Jurkat, Clone E6-1 (cell line): Measurements from ENCODE around the gene POU3F2.

Source experiments
- DNase-seq: peaks from one replicate; pipeline ENCODE4 v3.0.0-alpha.2; 2011; ENCODE audit warnings: low read depth, low spot score
- H3K4me3 ChIP-seq: 2 replicates; pipeline ENCODE4 v1.5.1; 2011; ENCODE audit warnings: mild to moderate bottlenecking, low read length, control low read depth, moderate library complexity

POU3F2 gene

DNA sequence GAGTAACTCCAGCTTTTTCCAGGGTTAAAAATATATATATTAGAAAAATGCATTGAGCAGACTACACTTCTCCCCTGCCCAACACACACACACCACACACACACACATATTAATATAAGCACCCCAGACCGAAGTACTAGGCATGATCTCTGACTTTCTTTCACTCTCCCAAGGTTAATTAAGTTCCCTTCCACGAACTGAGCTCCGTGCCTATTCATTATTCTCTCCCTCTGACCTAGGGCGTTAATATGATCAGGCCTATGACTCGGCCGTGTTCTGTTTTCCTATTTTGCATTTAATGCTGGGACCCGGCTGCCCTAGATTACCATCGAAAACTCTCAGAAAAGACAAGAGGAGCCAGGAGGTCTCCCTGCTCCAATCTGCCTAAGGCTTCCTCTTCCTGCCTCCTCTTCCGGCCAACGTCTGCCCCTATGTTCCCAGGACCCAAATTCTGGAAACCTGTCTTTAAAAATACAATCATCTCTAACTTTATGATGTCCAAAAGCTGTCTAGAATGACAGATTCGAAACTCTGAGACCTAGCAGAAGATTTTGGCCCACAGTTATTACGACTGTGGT is 6.1 kb upstream of the POU3F2 start:
- DNase-seq, result no peak

DNA sequence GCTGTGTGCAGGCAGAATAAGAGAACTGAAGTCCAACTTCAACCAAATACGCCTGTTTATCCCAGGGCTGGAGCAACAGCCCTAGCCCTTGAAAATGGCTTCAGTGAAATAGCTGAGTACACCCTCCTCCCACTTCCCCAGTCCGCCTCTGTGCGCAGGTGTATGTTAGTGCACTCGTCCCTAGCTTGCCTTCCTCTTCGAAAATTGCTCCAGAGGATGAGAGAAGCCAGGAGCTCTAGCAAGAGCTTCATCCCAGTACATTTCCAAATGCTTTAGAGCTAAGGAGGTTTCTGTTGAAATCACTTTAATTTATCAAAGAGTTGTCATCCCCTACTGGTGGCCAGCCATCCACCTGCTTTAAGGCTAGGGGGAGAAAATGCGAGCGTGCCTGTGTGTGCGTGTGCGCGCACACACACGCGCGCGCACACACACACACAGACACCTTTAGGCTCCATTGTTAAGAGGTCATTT is 5.4 kb upstream of the POU3F2 start:
- H3K4me3 ChIP-seq, result peak overlapping the region; percentile 51
- peak; percentile 68 for DNase-seq

More for the DNA sequence above, 6.1 kb upstream of the POU3F2 start:
- peak overlapping the region; percentile 51 for H3K4me3 ChIP-seq

DNA sequence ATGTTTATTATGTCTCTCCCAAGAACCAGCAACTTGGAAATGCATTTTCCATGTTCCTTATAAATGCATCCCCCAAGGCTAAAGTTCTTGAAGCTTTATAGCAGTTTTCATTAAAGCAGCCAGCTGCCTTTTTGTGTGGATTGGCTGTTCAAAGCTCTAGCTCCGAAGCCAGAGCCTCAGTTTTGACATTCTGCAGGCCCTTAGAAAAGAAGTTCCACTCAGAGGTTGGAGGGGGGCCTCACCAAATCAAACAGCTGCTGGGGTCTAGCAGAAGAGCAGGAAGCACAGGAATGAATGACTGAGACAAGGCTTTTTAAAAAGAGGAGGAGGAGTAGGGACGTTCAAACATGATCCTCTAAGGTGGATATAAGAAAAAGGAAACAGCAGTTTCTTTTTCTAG is 4.2 kb upstream of the POU3F2 start:
- H3K4me3 ChIP-seq, result no peak overlapping the region
- DNase-seq, result no peak

DNA sequence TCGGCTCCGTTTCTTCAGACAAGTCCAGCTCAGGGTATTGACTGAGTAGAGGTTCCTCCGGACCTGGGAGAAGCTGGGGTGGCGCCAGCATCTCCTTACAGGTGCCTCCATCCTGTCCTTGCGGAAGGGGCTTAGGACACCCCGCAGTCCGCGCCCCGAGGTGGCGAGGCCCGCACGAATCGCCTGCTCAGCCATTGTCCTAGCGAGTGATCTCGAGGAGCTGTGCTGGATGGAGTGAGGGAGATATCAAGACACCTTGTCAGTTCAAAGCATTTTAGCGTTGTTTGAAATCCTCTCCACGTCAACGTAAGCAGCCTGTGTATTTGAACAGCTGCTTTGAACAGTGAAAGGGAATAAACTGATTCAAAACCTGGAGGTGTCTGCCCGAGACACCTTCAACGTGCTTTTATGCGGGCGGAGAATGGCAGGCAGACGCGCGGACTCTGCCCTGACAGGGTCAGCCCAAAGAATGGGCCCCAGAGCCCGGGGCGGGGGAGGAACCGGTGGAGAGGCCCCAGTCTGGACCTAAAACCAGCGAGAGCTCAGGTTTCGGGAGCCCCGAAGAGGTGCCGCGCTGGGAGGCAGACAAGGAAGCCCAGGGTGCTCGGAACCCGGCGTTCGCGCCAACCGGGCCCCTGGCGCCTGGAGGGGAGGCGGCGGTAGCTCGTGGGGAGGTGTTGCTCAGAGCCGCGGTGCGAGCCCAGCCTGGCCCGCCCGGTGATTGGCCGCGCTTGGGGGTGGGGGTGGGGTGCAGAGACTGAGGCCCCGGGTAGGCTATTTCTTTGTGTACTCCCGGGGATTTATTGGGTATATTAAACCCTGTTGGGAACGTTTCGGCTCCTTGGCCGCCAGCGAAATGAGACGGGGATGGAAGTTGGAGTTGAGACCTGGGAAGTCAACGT is 3.1 kb upstream of the POU3F2 start:
- H3K4me3 ChIP-seq, result no peak overlapping the region
- no peak for DNase-seq

DNA sequence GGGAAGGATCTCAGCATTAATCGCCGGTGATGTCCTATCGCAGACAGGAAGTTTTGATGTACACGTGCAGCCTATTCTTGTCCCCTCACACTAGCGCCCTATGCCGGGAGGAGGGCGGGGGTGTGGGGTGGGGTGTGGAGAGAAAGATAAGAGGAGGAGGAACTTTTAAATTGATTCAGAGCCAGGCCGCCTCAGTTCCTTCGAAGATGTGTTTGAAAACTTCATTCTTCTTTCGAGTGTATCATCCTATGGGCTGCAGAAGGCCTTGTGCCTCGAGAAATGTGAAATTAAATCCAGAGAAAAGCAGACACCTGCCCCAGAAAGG is 2.5 kb upstream of the POU3F2 start:
- DNase-seq, result no peak
- no peak overlapping the region for H3K4me3 ChIP-seq

DNA sequence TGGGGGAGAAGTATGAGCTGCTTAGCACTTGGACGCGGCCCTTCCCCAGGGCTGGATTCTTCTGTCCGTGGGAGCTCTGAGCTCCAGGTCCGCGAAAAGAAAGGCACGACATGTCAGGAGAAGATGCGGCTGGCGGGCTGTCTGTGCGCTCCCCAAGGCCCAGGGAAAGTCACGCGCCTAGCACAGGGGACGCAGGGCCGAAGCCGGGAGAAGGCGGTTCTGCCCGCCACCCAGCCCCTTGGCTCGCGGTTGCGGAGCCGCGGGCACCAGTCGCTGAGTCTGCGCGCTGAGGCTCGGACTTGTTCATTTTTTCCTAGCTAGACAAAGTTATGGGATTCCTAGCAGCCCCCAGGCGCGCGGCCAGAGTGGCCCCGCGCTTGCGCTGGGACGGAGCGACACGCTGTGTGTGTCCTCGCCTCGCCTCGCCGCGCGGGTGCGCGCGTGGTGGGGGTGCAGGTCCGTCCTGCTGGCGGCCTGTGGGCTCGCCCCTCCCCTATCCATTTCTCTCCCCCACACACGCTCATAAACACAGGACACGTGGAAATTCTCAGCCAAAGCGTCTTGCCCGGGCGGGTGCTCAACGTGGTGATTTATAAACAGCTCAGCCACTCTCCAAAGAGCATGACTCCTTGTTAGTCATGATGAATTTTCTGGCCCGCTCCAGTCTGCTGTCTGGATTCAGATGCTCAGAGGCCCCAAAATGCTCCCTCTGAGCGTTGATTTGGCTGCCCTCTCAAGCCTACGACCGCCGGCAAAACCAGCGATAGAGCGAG is 1.9 kb upstream of the POU3F2 start:
- DNase-seq, result no peak
- H3K4me3 ChIP-seq, result peak overlapping the region; percentile 61

DNA sequence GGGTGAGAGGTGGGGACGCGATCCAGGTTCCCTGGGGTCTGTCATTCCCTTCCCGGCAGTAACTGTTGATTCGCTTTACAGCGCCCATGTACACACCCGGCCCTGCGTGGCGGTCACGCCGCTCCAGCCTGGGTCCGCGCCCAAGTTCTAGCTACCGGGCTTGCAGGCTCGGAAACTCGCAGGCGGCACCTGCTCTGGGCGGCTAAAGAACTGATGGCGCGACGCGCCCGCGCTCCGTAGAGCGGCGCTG is 1.4 kb upstream of the POU3F2 start:
- peak overlapping the region; percentile 61 for H3K4me3 ChIP-seq
- no peak for DNase-seq

DNA sequence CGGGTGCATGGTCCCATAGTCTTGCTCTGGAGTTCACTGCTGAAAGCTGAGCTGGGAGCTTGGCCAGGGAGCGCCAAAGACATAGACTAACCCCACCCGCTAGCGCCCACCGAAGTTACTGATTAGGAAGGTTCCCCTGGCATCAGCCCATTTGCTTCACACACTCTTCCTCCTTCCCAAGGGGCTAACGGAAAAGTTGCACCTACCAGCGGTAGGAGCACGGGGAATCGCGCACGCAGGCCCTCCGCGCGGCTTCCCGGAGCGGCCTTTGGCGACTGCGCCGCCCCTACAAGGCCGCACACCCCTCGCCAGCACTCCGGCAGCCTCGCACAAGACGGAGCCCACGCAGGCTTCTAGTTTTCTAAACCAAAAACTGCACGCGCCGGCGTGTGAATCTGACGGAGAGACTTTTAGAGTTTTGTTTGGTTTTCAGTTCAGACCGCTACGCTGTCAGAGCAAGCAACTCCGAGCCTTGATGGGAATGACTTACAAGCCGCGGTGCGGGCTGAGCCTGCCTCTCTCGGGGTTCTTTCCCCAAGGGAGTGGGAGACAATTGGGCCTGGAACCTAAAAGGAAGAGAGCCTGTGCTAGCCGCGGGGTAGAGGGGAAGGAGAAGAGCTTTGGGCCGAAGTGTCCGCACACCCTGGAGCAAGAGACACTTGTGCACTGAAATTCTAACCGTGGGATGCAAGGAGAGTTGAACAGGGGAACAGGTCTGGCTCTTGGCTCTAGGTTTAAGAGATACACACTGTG is 891 bp upstream of the POU3F2 start:
- peak; percentile 38 for DNase-seq
- H3K4me3 ChIP-seq, result peak overlapping the region; percentile 61

DNA sequence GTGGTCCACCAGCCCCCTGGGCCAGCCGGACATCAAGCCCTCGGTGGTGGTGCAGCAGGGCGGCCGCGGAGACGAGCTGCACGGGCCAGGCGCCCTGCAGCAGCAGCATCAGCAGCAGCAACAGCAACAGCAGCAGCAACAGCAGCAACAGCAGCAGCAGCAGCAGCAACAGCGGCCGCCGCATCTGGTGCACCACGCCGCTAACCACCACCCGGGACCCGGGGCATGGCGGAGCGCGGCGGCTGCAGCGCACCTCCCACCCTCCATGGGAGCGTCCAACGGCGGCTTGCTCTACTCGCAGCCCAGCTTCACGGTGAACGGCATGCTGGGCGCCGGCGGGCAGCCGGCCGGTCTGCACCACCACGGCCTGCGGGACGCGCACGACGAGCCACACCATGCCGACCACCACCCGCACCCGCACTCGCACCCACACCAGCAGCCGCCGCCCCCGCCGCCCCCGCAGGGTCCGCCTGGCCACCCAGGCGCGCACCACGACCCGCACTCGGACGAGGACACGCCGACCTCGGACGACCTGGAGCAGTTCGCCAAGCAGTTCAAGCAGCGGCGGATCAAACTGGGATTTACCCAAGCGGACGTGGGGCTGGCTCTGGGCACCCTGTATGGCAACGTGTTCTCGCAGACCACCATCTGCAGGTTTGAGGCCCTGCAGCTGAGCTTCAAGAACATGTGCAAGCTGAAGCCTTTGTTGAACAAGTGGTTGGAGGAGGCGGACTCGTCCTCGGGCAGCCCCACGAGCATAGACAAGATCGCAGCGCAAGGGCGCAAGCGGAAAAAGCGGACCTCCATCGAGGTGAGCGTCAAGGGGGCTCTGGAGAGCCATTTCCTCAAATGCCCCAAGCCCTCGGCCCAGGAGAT is 1.0 kb downstream of the POU3F2 start:
- DNase-seq, result no peak

DNA sequence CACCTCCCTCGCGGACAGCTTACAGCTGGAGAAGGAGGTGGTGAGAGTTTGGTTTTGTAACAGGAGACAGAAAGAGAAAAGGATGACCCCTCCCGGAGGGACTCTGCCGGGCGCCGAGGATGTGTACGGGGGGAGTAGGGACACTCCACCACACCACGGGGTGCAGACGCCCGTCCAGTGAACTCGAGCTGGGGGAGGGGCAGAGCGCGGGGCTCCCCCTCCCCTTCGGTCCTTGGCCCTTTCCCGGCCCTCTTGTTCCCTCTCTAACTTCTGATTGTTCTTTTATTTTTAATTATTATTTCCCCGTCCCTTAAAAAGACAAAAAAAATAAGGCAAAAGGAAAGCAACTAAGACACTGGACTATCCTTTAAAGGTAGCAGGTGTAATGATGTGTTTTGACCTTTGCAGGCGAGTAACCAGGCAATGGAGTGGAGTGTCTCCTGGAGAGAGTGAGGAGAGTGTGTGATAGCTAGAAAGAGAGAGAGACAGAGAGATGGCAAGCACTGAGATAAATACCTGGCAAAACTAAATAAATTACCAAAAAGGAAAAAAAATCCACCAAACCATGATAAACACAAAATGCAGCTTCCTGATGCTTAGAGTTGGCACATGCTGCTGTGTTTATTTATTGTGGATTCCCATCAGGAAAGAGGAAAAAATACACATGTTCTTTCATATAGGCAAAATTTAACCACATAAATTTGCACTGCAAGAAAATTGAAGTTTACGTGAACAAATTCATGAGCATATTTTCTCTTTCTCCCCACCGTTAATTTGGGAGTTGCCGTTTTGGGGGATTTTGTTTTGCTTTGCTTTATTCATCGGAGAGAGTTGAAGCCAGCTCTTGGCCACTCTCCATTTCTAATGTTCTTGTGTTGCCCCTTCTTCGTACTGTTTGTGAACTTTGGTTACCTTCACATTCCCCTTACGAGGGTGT is 1.9 kb downstream of the POU3F2 start:
- H3K4me3 ChIP-seq, result peak overlapping the region; percentile 60
- no peak for DNase-seq

More for the DNA sequence above, 1.0 kb downstream of the POU3F2 start:
- H3K4me3 ChIP-seq, result peak overlapping the region; percentile 60

DNA sequence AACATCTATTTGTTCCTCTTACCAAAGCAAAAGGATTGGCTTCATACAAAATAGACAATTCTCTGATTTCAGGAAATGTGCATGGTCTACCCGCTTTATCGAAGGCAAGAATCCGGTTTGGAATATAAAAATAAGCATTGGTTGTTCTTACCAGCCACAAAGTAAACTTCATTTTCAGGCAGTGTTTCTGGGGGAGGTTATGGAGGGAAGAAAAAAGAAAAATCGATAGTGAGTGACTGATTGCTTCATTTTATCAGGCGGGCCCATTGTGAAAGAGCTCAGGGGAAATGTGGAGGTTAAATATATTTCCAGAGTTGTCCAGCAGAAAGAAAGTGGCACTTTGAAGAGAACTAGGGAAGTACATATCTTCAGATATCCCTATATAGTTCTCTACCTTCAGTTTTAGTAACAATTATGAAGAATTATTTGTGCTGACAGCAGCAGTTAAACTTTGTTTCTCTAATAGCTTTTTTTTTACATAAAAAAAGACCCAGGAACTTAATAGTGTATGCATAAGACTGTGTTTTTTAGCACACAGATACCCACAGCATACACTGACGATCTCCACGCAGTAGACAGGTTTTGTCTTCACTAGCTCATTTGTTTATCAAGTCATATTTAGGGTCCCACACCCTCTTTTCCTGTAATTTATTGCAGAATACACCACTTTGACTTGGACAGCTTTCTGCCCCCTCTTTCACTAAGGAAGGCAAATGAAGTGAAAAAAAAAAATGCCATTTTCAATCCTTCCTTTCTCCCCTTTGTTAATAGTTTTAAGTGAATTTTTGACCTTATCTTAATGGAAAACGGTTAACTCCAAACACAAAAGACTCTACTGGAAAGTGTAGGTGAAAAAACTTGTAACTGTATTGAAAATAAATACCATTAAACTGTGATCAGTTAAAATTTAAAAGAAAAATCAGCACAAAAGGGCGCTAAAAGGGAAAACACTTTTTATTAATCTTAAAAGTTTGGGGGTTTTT is 2.9 kb downstream of the POU3F2 start:
- DNase-seq, result no peak
- no peak overlapping the region for H3K4me3 ChIP-seq

DNA sequence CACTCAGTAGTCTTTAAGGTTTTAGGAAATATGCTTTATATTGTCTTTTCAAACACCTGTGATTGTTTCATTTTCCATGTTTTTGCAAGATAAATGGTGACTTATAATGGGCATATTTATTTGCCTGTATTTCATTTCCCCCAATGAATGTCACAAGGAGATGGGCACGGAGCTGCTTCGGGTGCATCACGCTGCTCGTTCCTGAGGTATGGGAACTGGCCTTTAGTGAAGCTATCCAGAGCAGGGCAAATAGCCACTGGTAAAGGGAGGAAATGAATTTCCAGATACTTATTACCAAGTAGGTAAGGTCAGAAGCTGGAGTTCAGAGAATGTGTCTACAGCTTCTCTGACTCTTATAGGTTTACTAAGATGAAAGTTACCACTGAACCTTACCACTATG is 3.7 kb downstream of the POU3F2 start:
- DNase-seq, result no peak
- H3K4me3 ChIP-seq, result no peak overlapping the region

DNA sequence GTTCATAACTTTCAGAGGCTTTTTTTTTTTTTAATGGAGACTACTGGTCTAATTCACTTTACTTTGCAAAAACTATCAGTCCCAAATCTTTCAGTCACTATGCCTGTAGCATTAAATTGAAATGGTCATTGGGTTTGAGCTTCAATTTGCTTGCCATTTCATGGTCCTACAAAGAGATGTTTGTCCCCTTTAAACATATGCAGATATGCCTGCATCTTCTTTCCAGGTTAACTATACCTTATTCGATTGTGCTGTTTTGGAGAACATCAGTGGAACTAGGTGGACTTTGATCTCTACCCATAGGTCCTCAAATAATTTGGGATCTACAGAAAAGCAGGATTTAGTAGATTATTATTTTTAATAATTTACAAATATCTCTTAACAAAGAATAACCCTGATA is 4.6 kb downstream of the POU3F2 start:
- no peak for DNase-seq
- no peak overlapping the region for H3K4me3 ChIP-seq

DNA sequence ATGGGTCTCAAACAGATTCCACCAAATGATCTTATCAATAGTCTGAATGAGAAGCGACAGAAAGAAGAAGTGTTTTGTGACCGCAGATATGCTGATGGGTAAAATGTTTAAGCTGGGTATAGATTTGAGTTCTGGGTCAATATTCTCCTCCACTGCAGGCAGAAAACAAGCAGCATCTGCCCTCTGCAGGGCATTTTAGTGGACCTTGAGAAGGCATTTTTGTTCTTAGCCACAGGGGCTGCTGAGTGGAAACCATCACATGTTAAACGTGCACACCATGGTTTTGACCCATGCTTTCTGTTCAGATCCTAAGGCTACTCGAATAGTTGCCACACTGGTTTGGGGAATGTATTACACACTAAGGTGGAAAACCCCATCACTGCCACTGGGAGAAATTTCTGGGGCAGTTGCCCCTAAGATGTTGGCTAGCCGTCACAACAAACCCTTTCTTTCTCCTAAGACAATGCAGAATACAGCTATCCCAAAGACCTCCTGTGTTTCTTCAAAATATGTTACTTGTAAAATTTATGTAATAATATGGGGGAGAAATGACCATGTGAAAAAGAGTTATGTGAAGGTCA is 5.5 kb downstream of the POU3F2 start:
- H3K4me3 ChIP-seq, result no peak overlapping the region
- no peak for DNase-seq

DNA sequence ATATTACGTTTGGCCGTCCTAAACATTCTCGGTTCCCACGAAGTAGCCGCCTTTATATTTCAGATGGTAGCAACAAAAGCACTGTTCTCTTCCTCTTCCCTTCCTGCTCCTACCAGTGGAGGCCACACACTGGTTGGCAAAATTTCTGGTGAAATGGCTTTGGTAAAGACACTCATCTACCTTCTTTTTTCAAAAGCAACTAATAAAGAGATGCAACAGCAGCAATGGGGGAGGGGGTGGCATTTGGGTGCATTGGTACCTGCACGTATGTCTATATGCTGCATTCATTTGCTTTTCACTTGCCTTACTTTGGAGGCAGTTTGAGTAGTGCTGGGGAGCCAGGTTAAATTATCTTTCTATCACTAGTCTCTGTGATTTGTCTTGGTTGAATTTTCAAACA is 6.0 kb downstream of the POU3F2 start:
- H3K4me3 ChIP-seq, result no peak overlapping the region
- no peak for DNase-seq

DNA sequence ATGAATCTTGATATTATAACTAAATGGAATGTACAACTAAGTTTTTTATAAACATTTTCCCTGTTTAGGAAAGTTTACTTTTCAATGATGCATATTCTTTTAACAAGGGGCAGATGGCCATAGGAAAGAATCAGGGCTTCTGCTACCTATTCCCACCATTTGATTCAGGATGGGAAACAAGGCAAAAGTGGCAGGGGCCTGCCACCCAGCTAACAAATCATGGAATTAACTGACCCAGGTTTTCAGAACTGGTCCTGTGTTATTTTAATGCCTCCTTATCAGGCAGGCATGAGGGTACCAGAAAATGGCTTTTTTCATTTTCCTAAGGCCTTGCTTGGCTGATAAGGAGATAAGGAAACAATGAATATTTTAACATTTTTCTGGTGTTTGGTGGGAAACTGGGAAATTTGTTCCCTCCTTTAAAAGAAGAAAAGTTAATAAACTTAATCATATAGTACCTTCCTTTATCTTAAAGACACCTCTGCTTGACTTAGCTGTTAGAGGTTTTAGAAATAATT is 6.7 kb downstream of the POU3F2 start:
- no peak overlapping the region for H3K4me3 ChIP-seq
- no peak for DNase-seq
